Measurements from ENCODE around the gene SPECC1L.

Gene SPECC1L

DNA sequence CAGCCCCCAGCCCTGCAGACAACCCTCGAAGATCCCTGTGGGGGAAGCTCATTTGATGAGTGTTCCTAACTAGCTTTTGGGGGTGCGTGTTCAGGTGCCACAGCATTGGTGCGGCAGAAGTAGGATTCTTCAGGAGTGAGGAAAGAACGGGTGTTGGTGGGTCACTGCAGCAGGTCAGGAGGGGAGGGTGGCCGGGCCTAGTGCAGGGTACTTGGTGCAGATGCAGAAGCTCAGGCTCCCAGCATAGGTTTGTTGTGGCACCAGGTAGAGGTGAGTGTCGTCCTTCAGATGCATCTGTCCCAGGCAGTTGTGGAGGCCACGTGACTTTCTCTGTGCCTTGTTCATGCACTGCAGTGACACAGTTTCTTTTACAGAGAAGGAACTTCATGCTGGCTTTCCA lies 141.6 kb downstream of the SPECC1L start:
- DNase-seq (ENCODE audit: low read depth in 2 of 3, low spot score in 1 of 3), result no peak

DNA sequence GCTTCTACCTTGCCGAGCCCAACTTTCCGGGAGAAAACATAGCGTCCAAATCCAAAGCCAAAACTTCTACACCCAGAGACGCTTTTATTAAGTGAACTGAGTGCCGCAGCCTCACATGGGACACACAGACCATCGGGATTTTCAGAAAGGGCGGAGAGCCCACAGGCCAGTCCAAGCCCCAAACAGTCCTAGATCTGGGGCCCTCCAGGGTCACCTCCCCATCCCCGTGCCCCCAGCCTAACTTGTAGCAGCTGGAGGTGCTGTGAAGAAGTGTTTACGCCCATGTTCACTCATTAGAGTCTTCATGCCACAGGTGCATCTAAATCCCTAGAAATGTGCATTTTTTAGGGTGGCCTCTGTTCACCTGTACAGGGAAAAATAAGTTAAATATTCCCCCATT lies 142.6 kb downstream of the SPECC1L start:
- no peak for DNase-seq (ENCODE audit: low read depth in 2 of 3, low spot score in 1 of 3)

DNA sequence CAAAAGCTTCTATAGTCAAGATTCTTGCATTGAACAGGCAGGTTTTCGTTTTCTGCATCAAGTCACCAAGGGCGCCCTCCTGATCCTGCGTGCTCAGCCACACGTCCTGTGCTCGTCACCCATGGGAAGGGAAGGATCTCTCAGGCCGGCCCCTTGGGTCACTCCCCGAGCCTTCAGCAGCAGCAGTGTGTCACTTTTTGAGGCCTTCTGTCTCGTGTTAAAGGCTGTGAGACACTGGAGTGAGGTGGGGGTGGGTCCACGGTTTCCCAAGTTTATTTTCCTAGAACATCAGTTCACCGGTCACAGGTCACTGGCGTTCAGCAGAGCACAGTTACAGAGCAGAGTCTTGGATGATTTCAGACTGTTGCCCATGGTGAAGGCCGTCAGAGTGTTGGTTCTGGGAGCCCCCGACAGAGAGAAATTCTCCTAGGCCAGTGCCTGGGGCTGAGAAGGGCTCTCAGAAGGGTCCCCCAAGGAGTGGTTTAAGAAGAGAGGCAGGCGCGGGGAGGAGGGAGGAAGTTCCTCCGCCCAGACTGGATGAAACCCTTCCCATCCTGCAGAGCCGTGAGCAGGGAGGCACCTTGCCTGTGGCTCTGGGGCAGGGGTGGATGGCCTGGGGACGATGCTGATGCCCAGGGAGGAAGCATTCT lies 143.2 kb downstream of the SPECC1L start:
- no peak for DNase-seq (ENCODE audit: low read depth in 2 of 3, low spot score in 1 of 3)

DNA sequence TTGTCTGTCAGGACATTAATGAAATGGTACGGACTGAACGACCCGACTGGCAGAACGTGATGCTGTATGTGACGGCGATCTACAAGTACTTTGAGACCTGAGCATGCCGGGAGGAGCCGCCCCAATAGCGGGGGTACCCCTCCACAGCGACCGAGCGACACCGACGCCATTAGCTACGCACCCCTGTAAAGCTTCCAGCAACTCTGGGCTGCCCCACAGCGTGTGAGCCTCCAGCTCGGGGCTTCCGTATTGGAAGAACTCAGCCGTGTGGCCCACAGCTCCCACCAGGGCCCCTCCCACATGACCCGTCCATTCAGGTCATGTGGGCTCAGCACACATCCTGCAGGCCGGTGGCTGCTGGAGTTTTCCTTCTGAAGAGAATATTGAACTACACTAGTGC lies 143.9 kb downstream of the SPECC1L start:
- DNase-seq (ENCODE audit: low read depth in 2 of 3, low spot score in 1 of 3), result no peak

DNA sequence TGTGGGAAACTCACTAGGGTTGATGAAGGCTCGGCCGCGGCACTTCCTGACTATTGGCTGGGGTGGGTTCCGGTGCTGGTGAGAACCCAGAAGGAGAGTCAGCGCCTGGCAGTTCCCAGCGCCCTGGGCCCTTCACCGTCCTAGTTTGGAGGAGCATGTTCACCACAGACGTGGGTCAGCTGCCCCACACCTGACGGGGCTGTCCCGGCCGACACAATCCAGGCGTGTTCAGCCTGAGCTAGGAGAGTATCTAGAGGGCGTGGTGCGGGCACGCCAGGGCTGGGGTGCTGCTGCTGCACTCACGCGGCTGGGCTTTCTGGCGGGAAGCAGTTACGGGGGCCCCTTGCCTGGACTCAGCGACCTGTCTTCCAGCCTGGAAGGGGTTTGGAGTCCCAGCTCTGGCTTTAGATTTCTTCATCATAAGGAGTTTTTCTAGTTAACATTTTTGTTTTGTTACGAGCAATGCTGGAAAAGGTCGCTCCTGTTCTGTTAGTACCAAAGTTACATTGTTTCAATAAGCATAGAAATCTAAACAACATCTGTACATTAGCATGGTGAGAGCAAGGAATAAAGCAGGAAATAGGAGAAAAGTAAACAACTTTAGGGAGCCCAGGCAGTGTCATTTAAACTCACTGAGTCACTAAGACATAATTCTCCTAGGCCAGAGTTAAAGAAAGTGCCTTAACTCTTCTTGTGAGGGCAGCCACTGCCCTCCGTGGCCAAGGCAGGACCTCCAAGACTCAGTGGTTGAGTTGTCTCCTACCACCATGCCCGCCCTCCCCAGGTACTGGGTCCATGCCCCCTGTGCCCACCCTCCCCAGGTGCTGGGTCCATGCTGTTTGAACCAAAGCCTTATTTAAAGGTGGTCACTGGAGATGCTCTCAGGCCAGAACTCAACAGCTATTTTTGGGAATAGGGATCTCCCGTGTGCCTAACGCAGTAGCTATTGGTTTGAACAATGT lies 144.6 kb downstream of the SPECC1L start:
- DNase-seq (ENCODE audit: low read depth in 2 of 3, low spot score in 1 of 3), result no peak

DNA sequence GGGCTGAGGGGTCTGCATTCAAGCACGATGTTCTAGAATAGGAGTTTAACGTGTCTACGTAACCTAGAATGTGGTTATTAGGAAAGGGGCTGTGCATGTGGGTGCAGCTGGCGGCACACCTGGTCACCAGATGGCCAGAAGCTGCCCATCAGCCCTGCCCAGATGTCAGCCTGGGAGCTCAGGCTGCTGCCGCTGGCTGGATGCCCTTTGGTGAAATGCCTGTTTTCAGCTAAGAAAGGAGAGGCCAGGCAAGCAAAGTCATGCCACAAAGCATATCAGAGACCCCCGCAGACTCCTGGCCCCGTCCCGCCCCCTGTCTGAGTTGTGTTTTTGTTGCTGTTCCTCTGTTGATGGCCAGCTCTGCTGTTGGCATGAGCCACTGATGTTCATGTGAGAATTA lies 145.5 kb downstream of the SPECC1L start:
- no peak for DNase-seq (ENCODE audit: low read depth in 2 of 3, low spot score in 1 of 3)

DNA sequence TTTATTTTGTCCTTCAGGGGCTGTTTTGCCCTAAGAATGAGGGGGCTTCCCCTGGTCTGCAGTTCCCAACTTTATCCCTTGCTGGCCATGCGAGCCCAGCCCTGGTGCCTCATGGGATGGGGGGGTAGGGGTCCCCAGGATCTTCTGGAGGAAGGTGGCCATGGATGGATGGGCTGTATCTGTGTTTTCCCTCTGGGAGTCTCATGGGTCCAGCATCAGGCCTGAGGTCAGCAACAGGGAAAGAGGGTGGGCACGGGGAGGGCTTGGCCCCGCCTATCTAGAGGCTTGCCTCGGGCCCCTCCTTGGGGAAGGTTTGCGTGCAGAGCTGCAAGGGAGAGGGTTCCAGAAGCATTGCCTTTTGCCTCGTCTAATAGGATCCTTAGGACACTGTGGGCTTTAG lies 146.0 kb downstream of the SPECC1L start:
- DNase-seq (ENCODE audit: low read depth in 2 of 3, low spot score in 1 of 3), result no peak

DNA sequence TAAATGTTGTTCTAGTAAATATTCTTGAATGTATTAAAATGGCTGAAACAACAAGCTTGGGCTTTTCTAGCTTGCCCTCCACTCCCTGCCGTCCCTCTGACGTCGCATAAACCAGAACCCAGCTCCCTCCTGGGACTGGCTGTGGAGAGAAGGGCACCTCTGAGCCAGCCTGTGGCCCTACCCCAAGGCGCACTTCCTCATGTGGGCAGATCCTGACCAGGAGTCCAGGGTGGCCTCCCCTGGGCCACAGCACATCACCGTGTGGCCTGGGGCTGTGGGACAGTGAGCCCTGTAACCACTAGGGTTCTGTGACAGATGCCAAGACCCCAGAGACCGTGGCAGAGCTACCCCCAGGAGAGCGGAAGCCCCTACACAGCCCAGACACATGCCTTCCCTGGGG lies 146.6 kb downstream of the SPECC1L start:
- no peak for DNase-seq (ENCODE audit: low read depth in 2 of 3, low spot score in 1 of 3)

DNA sequence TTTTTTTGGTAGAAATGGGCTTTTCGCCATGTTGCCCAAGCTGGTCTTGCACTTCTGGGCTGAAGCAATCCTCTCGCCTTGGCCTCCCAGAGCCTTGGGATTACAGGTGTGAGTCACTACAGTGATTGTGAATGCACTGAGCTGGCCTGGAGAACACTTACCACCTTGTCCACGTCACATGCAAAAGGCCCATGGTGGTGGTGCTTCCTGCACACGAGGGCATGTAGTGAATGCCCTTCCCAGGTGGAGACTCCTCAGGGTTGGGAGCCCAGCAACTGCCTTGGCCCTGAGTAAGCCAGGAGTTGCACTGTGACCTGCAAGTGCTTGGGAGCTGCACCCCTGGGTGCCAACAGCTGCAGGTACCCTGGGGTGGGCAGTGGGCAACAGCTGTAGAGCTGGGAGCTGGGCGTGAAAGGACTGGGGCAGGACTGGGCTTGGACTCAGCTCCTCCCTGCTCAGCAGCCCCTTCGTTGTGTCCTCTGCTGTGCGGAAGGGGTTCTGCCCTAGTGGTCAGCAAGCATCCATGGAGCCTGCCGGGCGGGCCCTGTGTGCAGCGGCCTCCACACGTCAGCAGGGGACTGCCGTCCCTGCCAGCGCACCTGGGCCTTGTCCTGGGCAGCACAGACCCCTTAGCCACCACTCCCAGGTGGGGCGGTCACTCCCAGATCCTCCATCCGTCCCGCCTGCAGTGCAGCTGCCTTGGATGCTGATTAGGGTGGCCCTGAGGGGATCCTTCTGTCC lies 147.4 kb downstream of the SPECC1L start:
- DNase-seq (ENCODE audit: low read depth in 2 of 3, low spot score in 1 of 3), result no peak

DNA sequence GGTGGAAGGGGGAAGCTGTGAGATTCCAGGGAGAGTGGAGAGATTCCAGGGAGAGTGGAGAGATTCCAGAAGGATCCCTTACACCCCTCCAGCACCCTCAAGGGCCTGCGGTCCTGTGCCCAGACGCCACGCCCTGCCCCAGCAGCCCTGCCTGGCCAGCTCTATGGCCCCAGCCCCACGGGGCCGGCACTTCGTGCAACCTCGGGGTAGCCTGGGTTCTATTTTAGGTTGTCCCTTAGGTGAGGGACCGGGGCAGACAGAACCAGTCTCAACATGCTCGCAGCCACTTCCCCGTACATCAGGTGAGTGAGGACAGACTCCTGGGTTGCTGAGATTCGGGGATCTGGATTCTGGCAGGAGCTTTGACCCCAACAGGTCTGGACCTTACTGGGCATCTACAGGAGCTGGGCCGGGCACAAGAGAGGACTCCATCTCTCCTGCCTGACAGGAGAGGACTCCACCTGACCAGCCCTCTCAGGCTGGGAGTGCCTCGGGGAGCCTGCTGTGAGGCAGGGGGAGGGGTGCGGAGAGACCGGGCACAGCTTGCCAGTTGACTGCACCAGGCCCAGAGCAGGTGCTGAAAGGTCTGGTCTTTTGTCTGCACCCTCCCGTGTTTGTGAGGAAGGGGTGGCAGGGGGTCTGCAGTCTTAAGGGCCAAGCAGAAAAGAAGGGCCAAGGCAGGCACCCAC lies 148.3 kb downstream of the SPECC1L start:
- no peak for DNase-seq (ENCODE audit: low read depth in 2 of 3, low spot score in 1 of 3)

DNA sequence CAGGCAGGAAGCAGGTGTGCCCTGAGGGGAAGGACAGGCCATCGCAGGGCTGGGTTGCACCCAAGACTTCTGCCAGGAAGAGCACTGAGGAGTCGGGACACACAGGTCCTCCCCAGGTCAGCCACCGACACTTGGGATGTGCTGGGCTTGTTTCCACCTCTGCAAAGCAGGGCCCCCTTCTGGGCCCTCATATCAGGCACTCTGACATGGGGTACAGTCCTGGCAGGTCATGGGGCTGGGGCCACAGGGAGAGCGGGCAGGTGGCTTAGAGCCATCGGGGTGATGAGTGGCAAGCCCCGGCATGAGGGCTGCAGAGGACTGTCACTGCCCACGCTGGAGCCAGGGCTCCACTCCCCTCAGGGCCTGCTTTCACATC lies 148.8 kb downstream of the SPECC1L start:
- DNase-seq (ENCODE audit: low read depth in 2 of 3, low spot score in 1 of 3), result no peak

DNA sequence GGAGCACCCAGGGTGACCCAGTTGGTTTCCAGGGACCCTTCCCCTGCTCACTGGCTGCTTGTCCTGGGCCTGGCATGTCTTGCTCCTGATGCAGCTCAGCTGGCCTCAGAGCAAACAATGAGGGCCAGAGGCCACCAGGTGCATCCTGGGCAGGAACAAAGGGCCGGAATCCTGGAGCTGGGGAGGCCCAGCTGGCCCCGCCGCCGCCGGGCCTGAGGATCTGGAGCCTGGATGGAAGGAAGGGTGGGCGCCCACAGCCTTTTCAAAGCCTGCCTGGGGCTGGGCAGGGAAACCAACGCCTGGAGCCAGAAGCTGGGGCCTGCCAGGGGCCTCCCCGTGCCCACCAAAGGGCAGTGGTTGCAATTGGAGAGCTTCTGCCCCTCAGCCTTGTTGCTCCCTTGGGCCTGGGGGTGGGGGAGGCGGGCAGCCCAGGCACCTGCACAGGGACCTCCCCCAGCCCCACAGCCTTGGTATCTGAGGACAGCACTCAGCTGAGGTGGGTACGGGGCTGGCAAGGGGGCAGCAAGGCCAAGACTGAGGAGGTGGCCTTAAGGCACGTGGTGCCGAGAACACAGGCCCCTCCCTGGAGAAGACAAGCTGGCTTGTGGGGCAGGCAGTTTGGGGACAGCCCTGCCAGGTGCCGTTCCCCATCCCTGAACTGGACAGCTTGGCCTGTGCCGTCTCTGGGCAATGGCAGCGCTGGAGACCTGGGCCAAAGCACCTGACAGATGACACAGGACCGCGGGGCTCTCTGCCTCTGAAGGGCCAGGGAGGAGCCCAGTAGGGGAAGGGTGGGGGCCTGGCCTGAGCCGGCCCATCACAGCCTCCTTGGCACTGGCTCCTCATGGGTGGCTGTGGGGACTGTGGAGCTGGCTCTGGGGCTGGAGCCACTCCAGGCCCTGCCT lies 149.7 kb downstream of the SPECC1L start:
- no peak for DNase-seq (ENCODE audit: low read depth in 2 of 3, low spot score in 1 of 3)

DNA sequence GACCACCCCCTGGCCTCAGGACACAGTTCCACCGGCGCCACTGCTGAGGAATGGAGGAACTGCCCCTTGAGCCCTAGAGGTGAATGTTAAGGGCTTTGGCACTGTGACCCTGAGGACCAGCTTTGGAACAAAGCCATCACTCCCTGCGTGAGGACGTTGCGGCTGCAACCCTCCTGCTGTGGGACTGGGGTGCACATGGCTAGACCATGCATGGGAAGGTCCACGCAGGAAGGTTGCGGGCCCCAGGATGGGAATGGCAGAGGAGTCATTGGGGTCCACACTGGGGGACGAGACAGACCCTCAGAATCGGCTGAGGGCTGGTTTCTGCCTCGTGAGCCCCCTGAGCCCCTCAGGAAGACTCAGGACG lies 150.3 kb downstream of the SPECC1L start:
- no peak for DNase-seq (ENCODE audit: low read depth in 2 of 3, low spot score in 1 of 3)

DNA sequence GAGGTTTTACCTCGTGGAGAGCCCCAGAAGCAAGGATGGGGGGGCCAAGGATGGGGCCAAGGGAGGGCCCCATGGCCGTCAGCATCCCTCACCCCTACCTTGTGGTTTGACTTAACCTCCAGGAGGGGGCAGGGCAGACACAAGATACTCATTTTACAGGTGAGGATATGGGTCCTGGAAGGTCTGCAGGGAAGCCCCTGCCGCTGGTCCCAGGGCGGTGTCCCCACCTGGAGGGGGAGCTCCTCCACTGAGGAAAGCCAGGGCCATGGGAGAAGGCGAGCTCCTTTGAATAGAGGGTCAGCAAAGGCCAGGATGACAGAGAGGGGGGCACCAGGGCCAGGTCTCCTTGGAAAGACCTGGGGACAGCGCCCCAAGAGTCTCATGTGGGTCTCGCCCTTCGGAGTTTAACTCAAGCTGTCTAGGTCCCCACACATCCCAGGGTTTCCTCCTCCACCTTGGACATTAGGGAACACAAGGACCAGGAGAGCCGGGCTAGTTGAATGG lies 150.8 kb downstream of the SPECC1L start:
- no peak for DNase-seq (ENCODE audit: low read depth in 2 of 3, low spot score in 1 of 3)

DNA sequence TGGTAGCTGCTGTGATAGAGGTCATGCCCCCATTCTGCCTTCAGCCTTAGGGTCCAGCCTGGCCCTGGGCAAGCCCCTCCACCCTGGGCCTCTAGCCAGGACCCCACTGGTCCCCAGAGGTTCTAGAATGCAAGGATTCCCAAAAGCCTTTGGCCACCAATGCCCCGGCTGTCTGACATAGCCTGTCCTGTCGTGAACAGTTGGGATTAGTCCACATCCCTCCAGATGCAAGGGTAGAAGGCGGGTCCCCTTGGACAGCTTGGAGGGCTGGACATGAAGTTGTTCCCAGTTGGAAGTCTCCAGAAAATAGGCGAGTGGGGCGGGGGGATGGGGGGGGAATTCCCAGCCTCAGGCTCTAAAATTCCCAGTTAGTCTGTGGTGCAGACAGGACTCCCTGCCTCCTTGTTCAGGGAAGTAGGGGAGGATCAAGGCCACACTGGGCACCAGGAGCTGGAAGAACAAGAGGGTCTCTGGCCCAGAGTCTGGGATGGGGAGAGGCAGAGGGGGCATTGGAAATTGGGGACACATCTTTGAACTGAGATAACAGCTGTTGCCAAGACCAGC lies 151.6 kb downstream of the SPECC1L start:
- no peak for DNase-seq (ENCODE audit: low read depth in 2 of 3, low spot score in 1 of 3)

DNA sequence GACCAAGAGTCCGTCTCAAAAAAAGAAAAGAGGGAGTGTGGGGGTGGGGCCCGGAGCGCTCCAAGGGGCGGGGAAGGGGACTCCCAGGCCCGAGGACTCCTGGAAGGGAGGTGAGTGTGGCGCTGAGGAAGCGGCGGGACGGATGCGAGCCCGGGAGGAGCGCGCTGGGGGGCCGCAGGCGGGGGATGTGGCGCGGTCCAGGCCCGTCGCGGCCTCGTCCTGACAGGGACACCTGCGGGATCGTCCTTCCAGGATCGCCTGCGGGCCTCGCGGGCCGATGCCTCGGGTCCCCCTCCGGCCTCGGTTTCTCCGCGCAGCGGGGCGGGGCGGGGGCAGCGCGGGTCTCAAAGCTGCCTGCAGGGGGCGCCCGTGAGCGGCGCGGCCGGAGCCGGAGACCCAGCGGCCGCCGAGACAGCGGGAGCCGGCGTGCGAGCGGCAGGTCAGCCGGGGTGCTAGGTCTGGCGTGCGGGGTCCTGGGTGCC lies 152.9 kb downstream of the SPECC1L start:
- DNase-seq (ENCODE audit: low read depth in 2 of 3, low spot score in 1 of 3), result peak in 2 of 3 donors; percentile 49 to 60

DNA sequence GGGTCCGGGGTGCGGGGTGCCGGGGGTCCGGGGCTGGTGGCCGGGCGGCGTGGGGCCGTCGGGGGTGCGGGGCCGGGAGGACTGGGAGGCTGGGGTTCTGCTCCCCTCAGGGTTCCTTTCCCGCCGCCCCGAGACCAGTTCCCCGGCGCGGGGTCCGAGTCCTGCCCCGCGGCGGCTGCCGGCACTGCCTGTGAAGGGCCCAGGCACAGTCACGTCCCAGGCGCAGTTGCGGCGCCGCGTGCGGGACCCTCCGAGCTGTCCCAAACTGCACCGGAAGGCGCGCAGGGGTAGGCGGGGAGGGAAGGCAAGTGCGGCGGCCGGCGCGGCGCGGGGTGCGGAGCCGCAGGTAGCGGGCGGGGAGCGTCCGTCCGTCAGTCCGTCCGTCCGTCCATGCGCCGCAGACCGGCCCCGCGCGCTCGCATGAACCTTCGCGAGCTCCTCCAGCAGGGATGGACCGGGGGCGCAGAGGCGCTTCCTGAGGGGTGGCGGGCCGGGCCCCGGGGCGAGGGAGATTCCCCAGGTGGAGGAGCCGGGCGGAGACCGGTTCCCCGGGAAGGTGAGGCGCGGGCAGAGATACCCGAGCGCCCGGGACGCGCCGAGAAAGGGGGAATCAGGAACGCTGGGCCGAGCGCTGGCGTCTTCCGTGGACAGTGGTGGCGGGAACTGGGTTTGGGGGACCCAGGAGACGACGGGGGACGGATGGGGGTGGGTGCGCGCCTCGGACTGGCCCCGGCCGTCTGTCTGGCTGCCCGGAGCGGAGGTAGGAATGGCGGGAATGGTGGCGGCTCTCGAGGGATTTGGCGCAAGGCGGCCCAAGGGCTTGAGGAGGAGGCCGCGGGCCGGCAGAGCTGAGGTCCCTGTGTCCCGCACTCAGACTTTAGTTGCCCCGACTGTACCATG lies 153.6 kb downstream of the SPECC1L start:
- DNase-seq (ENCODE audit: low read depth in 2 of 3, low spot score in 1 of 3), result peak in 1 of 3 donors; percentile 40

DNA sequence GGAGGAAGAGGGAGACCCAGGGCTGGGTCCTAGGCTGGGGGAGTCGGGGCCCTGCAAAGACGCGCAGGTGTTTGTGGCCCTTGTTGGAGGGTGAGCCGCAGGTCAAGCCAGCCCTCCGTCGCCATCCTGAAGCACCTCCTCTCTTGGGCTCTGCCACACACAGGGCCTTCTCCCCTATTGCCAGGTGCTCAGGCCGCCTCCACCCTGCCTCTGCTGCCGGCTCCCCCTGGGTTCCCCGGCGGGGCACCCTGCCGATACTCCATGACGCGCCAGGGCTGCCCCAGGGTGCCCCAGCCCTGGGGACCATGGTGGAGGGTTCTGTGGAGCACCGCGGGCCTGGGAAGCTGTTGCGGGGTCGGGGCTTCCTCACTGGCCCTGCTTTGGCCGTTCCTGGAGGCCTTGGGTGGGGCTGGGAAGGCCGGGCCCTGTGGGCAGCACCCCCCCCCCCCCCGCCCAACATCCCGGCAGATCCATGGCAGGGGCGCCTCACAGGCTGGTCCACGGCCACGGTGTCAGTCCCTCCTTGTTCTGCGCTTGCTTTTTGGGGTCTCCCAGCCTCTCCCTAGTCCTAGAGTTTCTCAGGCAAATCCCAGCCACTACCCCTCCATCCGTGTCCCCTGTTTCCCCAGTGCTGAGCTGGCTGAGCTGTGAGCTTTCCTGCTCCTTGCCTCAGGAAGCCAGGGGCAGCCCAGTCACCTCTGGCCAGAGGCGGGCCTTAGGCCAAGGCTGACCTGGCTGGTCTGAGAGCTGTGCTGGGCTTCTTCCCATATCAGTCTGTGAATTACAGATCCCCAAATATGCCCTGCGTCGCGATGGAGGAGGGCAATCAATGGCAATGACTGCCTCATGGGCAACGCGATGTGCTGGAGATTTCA lies 154.5 kb downstream of the SPECC1L start:
- no peak for DNase-seq (ENCODE audit: low read depth in 2 of 3, low spot score in 1 of 3)
